Upper lobe of left lung (tissue), 4 donors: ENCODE results near the gene ZNF385D.

Source experiments
- EP300 ChIP-seq, 4 donors: sonication (generic); formaldehyde crosslinking; IDR thresholded peaks; one replicate each; pipeline ENCODE4 v1.5.1; 2017; ENCODE audit warnings: antibody characterized with exemption in 4 of 4, control low read depth in 2 of 4
- POLR2A ChIP-seq, 4 donors: fragments of 450-650 bp; IDR thresholded peaks; one replicate each; pipeline ENCODE4 v1.5.1; 2016 to 2017; ENCODE audit warnings: antibody characterized with exemption in 4 of 4, mild to moderate bottlenecking in 2 of 4
- POLR2AphosphoS5 ChIP-seq, 2 donors: sonication (generic); formaldehyde crosslinking; IDR thresholded peaks; one replicate each; pipeline ENCODE4 v1.5.1; 2017; ENCODE audit warnings: antibody characterized with exemption in 2 of 2
- TF ChIP-seq, protein P1 (sequence below), 6 experiments: fragments of 450-650 bp in 4 of 6; fragments of 200-600 bp in 2 of 6; sonication (generic) in 2 of 6; IDR thresholded peaks; one replicate each; pipeline ENCODE4 v1.5.1; 2016 to 2019; ENCODE audit warnings: antibody characterized with exemption in 6 of 6

DNA sequence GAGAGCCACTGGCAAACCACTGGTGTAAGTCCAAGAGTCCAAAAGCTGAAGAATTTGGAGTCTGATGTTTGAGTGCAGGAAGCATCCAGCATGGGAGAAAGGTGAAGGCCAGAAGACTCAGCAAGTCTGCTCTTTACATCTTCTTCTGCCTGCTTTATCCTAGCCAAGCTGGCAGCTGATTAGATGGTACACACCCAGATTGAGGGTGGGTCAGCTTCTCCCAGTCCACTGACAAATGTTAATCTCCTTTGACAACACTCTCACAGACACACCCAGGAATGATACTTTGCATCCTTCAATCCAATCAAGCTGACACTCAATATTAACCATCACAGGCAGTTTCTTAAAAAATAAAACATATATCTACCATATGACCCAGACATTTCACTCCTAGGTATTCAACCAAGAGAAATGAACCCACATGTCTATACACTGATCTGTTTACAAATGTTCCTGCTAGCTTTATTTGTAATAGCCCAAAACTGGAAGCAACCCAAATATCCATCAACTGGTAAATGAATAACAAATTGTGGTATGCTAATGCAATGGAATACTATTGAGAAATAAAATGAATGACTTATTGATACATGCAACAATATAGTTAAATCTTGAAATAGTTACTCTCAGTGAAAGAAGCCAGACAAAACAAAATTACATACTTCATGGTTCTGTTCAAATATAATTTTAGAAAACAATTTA, 373.8 kb downstream of the ZNF385D start:
- TF ChIP-seq POLR2A (IDR thresholded peaks at IDR 0.05): no peak
- TF ChIP-seq, protein P1, sequence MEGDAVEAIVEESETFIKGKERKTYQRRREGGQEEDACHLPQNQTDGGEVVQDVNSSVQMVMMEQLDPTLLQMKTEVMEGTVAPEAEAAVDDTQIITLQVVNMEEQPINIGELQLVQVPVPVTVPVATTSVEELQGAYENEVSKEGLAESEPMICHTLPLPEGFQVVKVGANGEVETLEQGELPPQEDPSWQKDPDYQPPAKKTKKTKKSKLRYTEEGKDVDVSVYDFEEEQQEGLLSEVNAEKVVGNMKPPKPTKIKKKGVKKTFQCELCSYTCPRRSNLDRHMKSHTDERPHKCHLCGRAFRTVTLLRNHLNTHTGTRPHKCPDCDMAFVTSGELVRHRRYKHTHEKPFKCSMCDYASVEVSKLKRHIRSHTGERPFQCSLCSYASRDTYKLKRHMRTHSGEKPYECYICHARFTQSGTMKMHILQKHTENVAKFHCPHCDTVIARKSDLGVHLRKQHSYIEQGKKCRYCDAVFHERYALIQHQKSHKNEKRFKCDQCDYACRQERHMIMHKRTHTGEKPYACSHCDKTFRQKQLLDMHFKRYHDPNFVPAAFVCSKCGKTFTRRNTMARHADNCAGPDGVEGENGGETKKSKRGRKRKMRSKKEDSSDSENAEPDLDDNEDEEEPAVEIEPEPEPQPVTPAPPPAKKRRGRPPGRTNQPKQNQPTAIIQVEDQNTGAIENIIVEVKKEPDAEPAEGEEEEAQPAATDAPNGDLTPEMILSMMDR (IDR thresholded peaks at IDR 0.05): no peak
- TF ChIP-seq EP300 (IDR thresholded peaks at IDR 0.05): no peak
- TF ChIP-seq POLR2AphosphoS5 (IDR thresholded peaks at IDR 0.05): no peak
